ENCODE data around the gene AMPD1. TPM values are rescaled to one million over a fixed set of nuclear protein-coding genes. Genes with fewer than 3 reads are reported as not detected.

The AMPD1 gene
- polyA plus RNA-seq, 1 of the 3 experiments (the other 2 are of a cell fraction), result not detected

- H2AFZ ChIP-seq (ENCODE audit: low read depth), result no peak overlapping the region
- H3K79me2 ChIP-seq (ENCODE audit: insufficient read depth), result no peaks in the 10 kb centered on the region
- H3K27me3 ChIP-seq (ENCODE audit: insufficient read depth), result peaks cover 22% of the 10 kb centered on the region; the same call in 1 of the 2 replicates
- H3K4me2 ChIP-seq, result no peak overlapping the region
- H3K9me2 ChIP-seq, result no peaks in the 10 kb centered on the region
- ChIA-PET POLR2A (no interaction called here), CTCF (no interaction called here)
- H3K9ac ChIP-seq, result no peak overlapping the region
- no peak overlapping the region for H3K27ac ChIP-seq (ENCODE audit: low read depth in 2 of 2, low read length in 1 of 2)
- H3K36me3 ChIP-seq (replicated peaks in 1 of 2; ENCODE audit: control insufficient read depth in 1 of 2, insufficient read depth in 2 of 2, low read length in 1 of 2), result no peaks in the 10 kb centered on the region
- H3F3A ChIP-seq (replicated peaks; ENCODE audit: insufficient read depth), result no peaks in the 10 kb centered on the region
- no peaks in the 10 kb centered on the region for H4K20me1 ChIP-seq (ENCODE audit: insufficient read depth)
- no peaks in the 10 kb centered on the region for H3K9me3 ChIP-seq
- no peak for DNase-seq
- TF ChIP-seq MAX (IDR thresholded peaks at IDR 0.05; ENCODE audit: low read depth), result no peak
- no peak for TF ChIP-seq RCOR1 (IDR thresholded peaks at IDR 0.05; ENCODE audit: low read length)
- H3K4me1 ChIP-seq (ENCODE audit: control insufficient read depth in 1 of 2, insufficient read depth in 2 of 2, low read depth in 1 of 2, low read length in 1 of 2), result no peaks in the 10 kb centered on the region
- no peak overlapping the region for H3K4me3 ChIP-seq (ENCODE audit: low read depth in 2 of 2, low read length in 1 of 2)
These were observed 62.9 kb downstream of the AMPD1 start for GRCh38 chr1:114632427-114632826.

- H3F3A ChIP-seq (replicated peaks; ENCODE audit: insufficient read depth), result peaks cover 3% of the 10 kb centered on the region
- ChIA-PET POLR2A (no interaction called here), CTCF (interaction anchor here (1.2 kb wide), 1 partner anchor 10 kb away, joined by 3 read pairs; no protein-coding TSS in a partner anchor)
- 5% methylated on average over 2 of the region's 2 CpGs for WGBS (ENCODE audit: low lambda C conversion rate)
- TF ChIP-seq MEF2A (IDR thresholded peaks at IDR 0.05; ENCODE audit: borderline replicate concordance, low read depth), result no peak
- TF ChIP-seq FOXM1 (IDR thresholded peaks at IDR 0.05; ENCODE audit: low read depth), result no peak
- TF ChIP-seq RFX5 (IDR thresholded peaks at IDR 0.05; ENCODE audit: low read length), result no peak
- no peak for TF ChIP-seq SMC3 (IDR thresholded peaks at IDR 0.05; ENCODE audit: low read depth, low read length)
- TF ChIP-seq REST (IDR thresholded peaks at IDR 0.05; ENCODE audit: low read depth, low read length), result no peak
- no peak for TF ChIP-seq GATA2 (CRISPR knock-in tag; IDR thresholded peaks at IDR 0.05)
- no peak for TF ChIP-seq GABPA (IDR thresholded peaks at IDR 0.05; ENCODE audit: low read depth)
- no peak for TF ChIP-seq ELF1 (IDR thresholded peaks at IDR 0.05)
- no peak for TF ChIP-seq USF1 (IDR thresholded peaks at IDR 0.05; ENCODE audit: borderline replicate concordance, low read depth)
- no peak for TF ChIP-seq SIN3A (IDR thresholded peaks at IDR 0.05; ENCODE audit: borderline replicate concordance, low read depth, low read length)
- TF ChIP-seq IRF3 (IDR thresholded peaks at IDR 0.05; ENCODE audit: low read depth, low read length), result no peak
- TF ChIP-seq FOSL2 (IDR thresholded peaks at IDR 0.05; ENCODE audit: borderline replicate concordance, low read depth), result no peak
- no peak for TF ChIP-seq RAD21 (IDR thresholded peaks at IDR 0.05; ENCODE audit: low read length)
- TF ChIP-seq NFIC (IDR thresholded peaks at IDR 0.05; ENCODE audit: borderline replicate concordance), result no peak
- TF ChIP-seq POLR2AphosphoS5 (IDR thresholded peaks at IDR 0.05; ENCODE audit: low read depth, low read length), result no peak
- no peak for TF ChIP-seq YY1 (IDR thresholded peaks at IDR 0.05; ENCODE audit: low read depth)
- no peak for TF ChIP-seq PBX3 (IDR thresholded peaks at IDR 0.05)
- TF ChIP-seq TCF12 (IDR thresholded peaks at IDR 0.05), result no peak
- no peak for TF ChIP-seq RCOR1 (IDR thresholded peaks at IDR 0.05; ENCODE audit: low read length)
- no peak overlapping the region for H3K27ac ChIP-seq (ENCODE audit: low read depth in 2 of 2, low read length in 1 of 2)
- no peak overlapping the region for H3K4me2 ChIP-seq
- no peaks in the 10 kb centered on the region for H3K9me2 ChIP-seq
- peaks cover 3% of the 10 kb centered on the region; the same call in 1 of the 2 replicates for H3K27me3 ChIP-seq (ENCODE audit: insufficient read depth)
- no peaks in the 10 kb centered on the region for H3K4me1 ChIP-seq (ENCODE audit: control insufficient read depth in 1 of 2, insufficient read depth in 2 of 2, low read depth in 1 of 2, low read length in 1 of 2)
- H3K79me2 ChIP-seq (ENCODE audit: insufficient read depth), result no peaks in the 10 kb centered on the region
- H4K20me1 ChIP-seq (ENCODE audit: insufficient read depth), result no peaks in the 10 kb centered on the region
- H2AFZ ChIP-seq (ENCODE audit: low read depth), result no peak overlapping the region
- no peaks in the 10 kb centered on the region for H3K9me3 ChIP-seq
- no peak for DNase-seq
- no peak overlapping the region for H3K4me3 ChIP-seq (ENCODE audit: low read depth in 2 of 2, low read length in 1 of 2)
- H3K9ac ChIP-seq, result no peak overlapping the region
- no peaks in the 10 kb centered on the region for H3K36me3 ChIP-seq (replicated peaks in 1 of 2; ENCODE audit: control insufficient read depth in 1 of 2, insufficient read depth in 2 of 2, low read length in 1 of 2)
These were observed 68.2 kb downstream of the AMPD1 start for GRCh38 chr1:114627107-114627506.
